B cell (primary cell): ENCODE measurements around the gene ARHGAP1.

Experiments used
- CTCF ChIP-seq: fragments of 200-600 bp; IDR thresholded peaks from one replicate; pipeline ENCODE4 v1.8.0; 2022; ENCODE audit warnings: antibody characterized with exemption, mild to moderate bottlenecking
- EZH2 ChIP-seq: IDR thresholded peaks from 2 replicates; pipeline ENCODE4 v1.6.1; 2012; ENCODE audit warnings: borderline replicate concordance, low read depth, mild to moderate bottlenecking, moderate library complexity, low read length; ENCODE audit not compliant: insufficient read depth, poor library complexity, severe bottlenecking

- TF ChIP-seq CTCF (no peak), EZH2 (no peak)
Observed at GRCh38 chr11:46696212-46696558, 4.2 kb downstream of the ARHGAP1 start.
